Naive B cell (primary cell): ENCODE measurements around the gene PLCD4. TPM values are rescaled to one million over a fixed set of nuclear protein-coding genes. Genes with fewer than 3 reads are reported as not detected.

Experiments used
- ATAC-seq, 2 donors: fragments of 150-1000 bp; cut with Tn5 transposase; 2 replicates each; pipeline ENCODE4 v1.10.0; 2021; ENCODE audit warnings: low read depth in 2 of 2, mild to moderate bottlenecking in 2 of 2, moderate library complexity in 2 of 2
- DNase-seq: peaks from one replicate; pipeline ENCODE4 v3.0.0; 2022
- H3K27ac Mint-ChIP-seq, 6 donors: one replicate each; pipeline ENCODE4 v1.8.0; 2020 to 2022; ENCODE audit warnings: mild to moderate bottlenecking in 6 of 6, mixed read lengths in 6 of 6, moderate library complexity in 5 of 6, inconsistent platforms in 2 of 6
- H3K27me3 Mint-ChIP-seq, 3 donors: one replicate each; pipeline ENCODE4 v1.8.0; 2021 to 2022; ENCODE audit warnings: mixed read lengths in 3 of 3, mild to moderate bottlenecking in 1 of 3
- H3K36me3 Mint-ChIP-seq, 2 donors: one replicate each; pipeline ENCODE4 v1.8.0; 2020 to 2022; ENCODE audit warnings: mixed read lengths in 2 of 2, inconsistent platforms in 1 of 2, mild to moderate bottlenecking in 1 of 2
- H3K4me1 Mint-ChIP-seq, 3 donors: one replicate each; pipeline ENCODE4 v1.8.0; 2020 to 2022; ENCODE audit warnings: mixed read lengths in 3 of 3, inconsistent platforms in 1 of 3, mild to moderate bottlenecking in 1 of 3, moderate library complexity in 1 of 3
- H3K4me3 Mint-ChIP-seq, 8 donors: one replicate each; pipeline ENCODE4 v1.8.0; 2020 to 2022; ENCODE audit warnings: mild to moderate bottlenecking in 8 of 8, mixed read lengths in 8 of 8, moderate library complexity in 8 of 8, inconsistent platforms in 2 of 8
- H3K9me3 Mint-ChIP-seq, 7 donors: one replicate each; pipeline ENCODE4 v1.8.0; 2020 to 2022; ENCODE audit warnings: mixed read lengths in 7 of 7, mild to moderate bottlenecking in 5 of 7, inconsistent platforms in 2 of 7, moderate library complexity in 1 of 7
- polyA plus RNA-seq, 6 donors: library from polyadenylated mRNA; unstranded; fragments of 300-500 nt; fragmentation: Illumina TruSeq; gene quantifications; one replicate each; pipeline ENCODE4 v1.2.3, GENCODE V29; 2021; ENCODE audit warnings: low read depth in 6 of 6

The PLCD4 gene
- polyA plus RNA-seq, 6 donors from 2014 or later, result 0.21 TPM; not detected in 5

GRCh38 chr2:218662377-218662776 is 54.7 kb downstream of the PLCD4 start:
- Mint-ChIP-seq H3K4me3 (peak overlapping the region in 2 of 8 donors; percentile 60 to 92), H3K4me1 (peaks cover 29 to 33% (median 31%) of the 10 kb centered on the region in 3 donors), H3K27me3 (no peaks in the 10 kb centered on the region), H3K36me3 (peaks cover 24 to 37% of the 10 kb centered on the region in 2 donors), H3K9me3 (no peaks in the 10 kb centered on the region), H3K27ac (no peak overlapping the region)
- no peak for ATAC-seq
- no peak for DNase-seq

DNA sequence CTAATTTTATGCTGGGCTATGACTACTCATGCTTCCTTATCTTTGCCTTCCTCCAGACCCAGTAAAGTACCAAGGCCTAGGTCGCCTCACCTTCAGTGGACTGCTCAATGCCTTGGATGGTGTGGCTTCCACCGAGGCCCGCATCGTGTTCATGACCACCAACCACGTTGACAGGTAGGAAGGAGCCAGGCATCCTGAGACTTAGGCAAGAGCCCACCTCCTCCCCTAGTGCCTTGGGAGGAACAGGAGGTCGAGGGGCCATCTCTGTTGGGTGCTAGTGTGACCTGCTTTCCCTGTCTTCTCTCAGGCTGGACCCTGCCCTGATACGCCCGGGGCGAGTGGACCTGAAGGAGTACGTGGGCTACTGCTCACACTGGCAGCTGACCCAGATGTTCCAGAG is 55.1 kb downstream of the PLCD4 start:
- H3K9me3 Mint-ChIP-seq, result no peaks in the 10 kb centered on the region

DNA sequence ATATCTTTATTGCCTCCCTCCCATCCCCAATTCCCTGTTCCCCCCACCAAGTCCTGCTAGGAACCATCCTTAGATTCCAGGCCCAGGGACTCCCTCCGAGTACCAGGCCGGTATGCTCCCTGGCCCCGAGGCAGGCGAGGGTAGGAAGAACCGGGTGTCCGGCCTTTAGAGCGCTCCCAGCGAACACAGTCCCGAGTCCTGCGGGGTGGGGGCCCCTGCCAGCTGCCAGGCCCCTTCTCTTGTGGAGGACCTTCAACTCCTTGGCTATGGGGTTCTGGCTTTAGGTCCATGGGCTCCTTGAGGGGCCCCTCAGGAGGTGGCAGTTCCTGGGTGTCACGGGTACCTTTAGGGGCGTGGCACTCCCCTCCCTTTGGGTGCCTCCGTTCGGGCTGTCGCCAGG is 56.2 kb downstream of the PLCD4 start:
- DNase-seq, result no peak
- Mint-ChIP-seq H3K4me1 (peaks cover 15 to 22% (median 16%) of the 10 kb centered on the region in 3 donors), H3K36me3 (peaks cover 24 to 37% of the 10 kb centered on the region in 2 donors), H3K27ac (no peak overlapping the region), H3K4me3 (peak overlapping the region in 1 of 8 donors; percentile 92), H3K9me3 (no peaks in the 10 kb centered on the region), H3K27me3 (no peaks in the 10 kb centered on the region)
- ATAC-seq, result no peak

More for the DNA sequence above, 55.1 kb downstream of the PLCD4 start:
- DNase-seq, result no peak
- peak overlapping the region in 2 of 8 donors; percentile 66 to 92 for H3K4me3 Mint-ChIP-seq
- ATAC-seq, result no peak
- H3K27me3 Mint-ChIP-seq, result no peaks in the 10 kb centered on the region
- peaks cover 26 to 29% (median 27%) of the 10 kb centered on the region in 3 donors for H3K4me1 Mint-ChIP-seq
- H3K36me3 Mint-ChIP-seq, result peaks cover 24 to 37% of the 10 kb centered on the region in 2 donors
- no peak overlapping the region for H3K27ac Mint-ChIP-seq

DNA sequence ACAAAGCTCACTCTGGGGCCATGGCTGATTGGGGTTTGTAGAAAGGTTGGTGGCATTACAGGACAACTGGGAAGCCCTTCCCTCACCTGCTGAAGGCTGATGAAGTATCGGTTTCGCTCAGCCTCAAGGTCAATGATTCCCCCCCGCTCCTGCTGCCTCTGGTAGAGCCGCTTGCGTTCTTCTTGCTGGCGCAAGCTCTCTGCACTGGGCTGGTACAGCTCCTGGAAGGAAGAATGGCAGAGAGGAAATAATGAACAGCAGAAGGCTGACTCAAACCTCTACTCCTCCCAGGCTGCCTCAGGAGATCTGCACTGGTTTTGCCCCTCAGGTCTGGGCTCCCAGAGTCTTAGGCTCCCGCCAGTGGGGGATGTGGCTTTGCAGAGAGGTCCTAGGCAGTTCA is 57.0 kb downstream of the PLCD4 start:
- Mint-ChIP-seq H3K9me3 (no peaks in the 10 kb centered on the region), H3K27ac (peak overlapping the region in 1 of 6 donors; percentile 13), H3K27me3 (no peaks in the 10 kb centered on the region)

GRCh38 chr2:218671097-218671653 is 63.5 kb downstream of the PLCD4 start:
- Mint-ChIP-seq H3K9me3 (no peaks in the 10 kb centered on the region), H3K27ac (peak overlapping the region; percentile 62 to 97 (median 92)), H3K4me1 (peaks cover 19 to 28% (median 21%) of the 10 kb centered on the region in 3 donors), H3K27me3 (no peaks in the 10 kb centered on the region), H3K36me3 (peaks cover 3 to 7% of the 10 kb centered on the region in 2 donors), H3K4me3 (peak overlapping the region; percentile 95 to 100 (median 99))
- no peak for ATAC-seq
- no peak for DNase-seq

More for the DNA sequence above, 57.0 kb downstream of the PLCD4 start:
- ATAC-seq (no peak), DNase-seq (no peak)
- H3K4me1 Mint-ChIP-seq, result peaks cover 8 to 17% (median 9%) of the 10 kb centered on the region in 3 donors
- H3K4me3 Mint-ChIP-seq, result no peak overlapping the region
- H3K36me3 Mint-ChIP-seq, result peaks cover 24 to 37% of the 10 kb centered on the region in 2 donors

- no peaks in the 10 kb centered on the region for H3K9me3 Mint-ChIP-seq
- ATAC-seq, result peak; percentile 98
- peak within 1 kb of the TSS; percentile 88 to 98 (median 97) for H3K27ac Mint-ChIP-seq
- peak within 1 kb of the TSS; percentile 95 to 100 (median 99) for H3K4me3 Mint-ChIP-seq
- H3K36me3 Mint-ChIP-seq, result peaks cover 0 to 7% of the 10 kb centered on the region in 2 donors
- peak; percentile 77 for DNase-seq
- no peaks in the 10 kb centered on the region for H3K27me3 Mint-ChIP-seq
- peaks cover 19 to 28% (median 21%) of the 10 kb centered on the region in 3 donors for H3K4me1 Mint-ChIP-seq
These were observed 64.2 kb downstream of the PLCD4 start, which contains the start of the genes RNF25 and STK36 for GRCh38 chr2:218671654-218672566. Gene RNF25 (minus strand): TSS chr2:218672002. CDS start chr2:218671970, 32 bp downstream. Gene STK36 (plus strand): TSS chr2:218672086. CDS start chr2:218672830, 744 bp downstream.

DNA sequence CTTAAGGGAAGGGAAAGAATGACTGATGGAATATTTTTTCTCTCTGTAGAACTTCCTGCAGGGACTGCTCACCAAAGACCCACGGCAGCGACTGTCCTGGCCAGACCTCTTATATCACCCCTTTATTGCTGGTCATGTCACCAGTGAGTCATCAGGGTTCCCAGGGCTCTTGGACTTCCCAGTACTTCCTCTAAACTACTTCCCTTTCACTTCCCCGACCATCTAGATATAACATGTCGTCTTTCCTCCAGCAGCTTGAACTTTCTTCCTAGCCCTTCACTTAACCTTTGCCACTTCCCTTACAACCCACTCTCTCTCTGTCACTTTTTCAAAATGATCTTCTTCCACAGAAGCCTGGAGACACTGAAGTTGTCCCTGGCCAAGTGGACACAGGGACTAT is 71.4 kb downstream of the PLCD4 start:
- Mint-ChIP-seq H3K9me3 (no peaks in the 10 kb centered on the region), H3K4me3 (no peak overlapping the region), H3K27ac (no peak overlapping the region), H3K4me1 (no peaks in the 10 kb centered on the region), H3K36me3 (peaks cover 0 to 15% of the 10 kb centered on the region in 2 donors), H3K27me3 (no peaks in the 10 kb centered on the region)
- ATAC-seq (no peak), DNase-seq (no peak)

DNA sequence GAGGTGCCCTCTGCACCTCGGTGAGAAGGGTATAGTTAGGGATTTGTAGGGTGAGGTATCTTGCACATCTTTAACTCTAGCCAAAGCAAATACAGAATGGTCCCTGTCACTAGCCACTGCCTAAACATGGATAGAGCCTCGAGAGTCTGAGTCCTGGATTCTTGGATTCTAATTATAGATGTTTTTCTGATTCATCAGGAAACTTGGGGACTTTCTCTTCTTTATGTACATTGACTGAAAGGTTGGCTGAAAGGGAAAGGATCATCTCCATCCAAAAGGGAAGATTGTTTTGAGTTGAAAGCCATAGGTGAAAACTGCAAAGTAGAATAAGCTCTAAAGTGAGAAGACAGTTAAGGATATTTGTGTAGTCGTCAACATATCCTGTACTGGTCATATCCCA is 72.4 kb downstream of the PLCD4 start:
- no peaks in the 10 kb centered on the region for H3K27me3 Mint-ChIP-seq
- H3K27ac Mint-ChIP-seq, result no peak overlapping the region
- ATAC-seq (no peak), DNase-seq (no peak)
- no peaks in the 10 kb centered on the region for H3K4me1 Mint-ChIP-seq
- peaks cover 0 to 15% of the 10 kb centered on the region in 2 donors for H3K36me3 Mint-ChIP-seq
- no peak overlapping the region for H3K4me3 Mint-ChIP-seq
- H3K9me3 Mint-ChIP-seq, result no peaks in the 10 kb centered on the region

Other genes starting within 250 kb of the PLCD4 start
- 1 to 10 TPM in 4 of 6 donors, under 1 TPM in 2; 0.82 to 2.4 (median 1.1) TPM for gene SLC11A1, start 225.6 kb upstream of the PLCD4 start, polyA plus RNA-seq
- 10 to 100 TPM in 5 of 6 donors, 1 to 10 TPM in 1; 10.0 to 13.8 (median 11.9) TPM for gene CTDSP1, start 208.0 kb upstream of the PLCD4 start, polyA plus RNA-seq
- under 1 TPM; 0.06 to 0.43 (median 0.23) TPM for gene VIL1, start 188.8 kb upstream of the PLCD4 start, polyA plus RNA-seq
- gene USP37, start 39.5 kb upstream of the PLCD4 start, polyA plus RNA-seq, result 10 to 100 TPM in 5 of 6 donors, 1 to 10 TPM in 1; 3.0 to 19.1 (median 12.3) TPM
- 10 to 100 TPM; 10.9 to 21.9 (median 16.9) TPM for gene CNOT9, start 39.1 kb upstream of the PLCD4 start, polyA plus RNA-seq
- gene ZNF142, start 51.7 kb downstream of the PLCD4 start, polyA plus RNA-seq, result 10 to 100 TPM in 1 of 6 donors, 1 to 10 TPM in 4, not detected in 1; 4.8 to 24.9 (median 5.9) TPM
- gene BCS1L, start 51.8 kb downstream of the PLCD4 start, polyA plus RNA-seq, result 10 to 100 TPM; 16.8 to 30.2 (median 23.0) TPM
- gene RNF25, start 64.1 kb downstream of the PLCD4 start, polyA plus RNA-seq, result 10 to 100 TPM; 16.9 to 30.6 (median 20.0) TPM
- 1 to 10 TPM; 2.0 to 5.9 (median 3.3) TPM for gene STK36, start 64.2 kb downstream of the PLCD4 start, polyA plus RNA-seq
- 1 to 10 TPM in 5 of 6 donors, not detected in 1; 3.4 to 9.3 (median 6.0) TPM for gene TTLL4, start 102.9 kb downstream of the PLCD4 start, polyA plus RNA-seq
- gene CYP27A1, start 174.2 kb downstream of the PLCD4 start, polyA plus RNA-seq, result under 1 TPM in 5 of 6 donors, not detected in 1; 0.17 to 0.68 (median 0.28) TPM
- not detected for gene PRKAG3, start 223.9 kb downstream of the PLCD4 start, polyA plus RNA-seq